ENCODE measurements around the gene NME7. TPM values are rescaled to one million over a fixed set of nuclear protein-coding genes. Genes with fewer than 3 reads are reported as not detected.

NME7 gene
- total RNA-seq, 4 donors from 2014 or later, result 14.1 to 42.6 (median 25.0) TPM

GRCh38 chr1:169309178-169310166 lies 58.1 kb downstream of the NME7 start:
- TF ChIP-seq CTCF (IDR thresholded peaks at IDR 0.05) (no peak), POLR2A (IDR thresholded peaks at IDR 0.05) (no peak)
- intact Hi-C loops (cut with DNase I; ENCODE audit: low total_unique reads), result no loop called here
- no peak overlapping the region for H3K27ac ChIP-seq

GRCh38 chr1:169308313-169309039 lies 59.1 kb downstream of the NME7 start:
- intact Hi-C loops (cut with DNase I; ENCODE audit: low total_unique reads), result no loop called here
- DNase-seq, result no peak
- Histone ChIP-seq H3K27ac (no peak overlapping the region), H3K27me3 (no peaks in the 10 kb centered on the region), H3K4me1 (no peaks in the 10 kb centered on the region), H3K4me3 (no peak overlapping the region), H3K9me3 (no peaks in the 10 kb centered on the region), H3K36me3 (no peaks in the 10 kb centered on the region)
- no peak for TF ChIP-seq POLR2A (IDR thresholded peaks at IDR 0.05)

More at GRCh38 chr1:169309178-169310166, 58.1 kb downstream of the NME7 start:
- Histone ChIP-seq H3K36me3 (no peaks in the 10 kb centered on the region), H3K4me1 (no peaks in the 10 kb centered on the region), H3K4me3 (no peak overlapping the region), H3K27me3 (no peaks in the 10 kb centered on the region), H3K9me3 (no peaks in the 10 kb centered on the region)
- no peak for DNase-seq

DNA sequence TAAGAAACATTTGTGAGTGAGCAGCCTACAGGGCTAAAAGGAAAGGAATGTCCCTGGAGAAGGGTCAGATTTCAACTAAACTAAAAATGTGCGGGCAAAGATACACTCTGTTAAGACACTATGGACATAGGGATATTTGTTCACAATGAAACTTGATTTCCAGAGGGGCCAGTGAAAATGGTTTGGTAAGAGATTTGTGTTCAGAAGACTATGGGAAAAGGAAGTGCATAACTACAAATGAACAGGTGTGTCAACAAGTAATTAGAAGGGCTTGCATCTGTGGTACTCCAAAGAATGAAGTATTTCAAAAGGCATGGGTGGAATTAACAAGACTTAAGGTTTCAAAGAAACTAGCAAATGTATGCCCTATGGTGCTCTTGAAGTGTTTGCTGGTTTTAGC lies 60.4 kb downstream of the NME7 start:
- no peaks in the 10 kb centered on the region for H3K36me3 ChIP-seq
- TF ChIP-seq CTCF (IDR thresholded peaks at IDR 0.05) (no peak), POLR2A (IDR thresholded peaks at IDR 0.05) (no peak)
- no peak for DNase-seq
- H3K4me1 ChIP-seq, result no peaks in the 10 kb centered on the region
- H3K27me3 ChIP-seq, result no peaks in the 10 kb centered on the region
- H3K9me3 ChIP-seq, result no peaks in the 10 kb centered on the region
- intact Hi-C loops (cut with DNase I; ENCODE audit: low total_unique reads), result no loop called here
- H3K27ac ChIP-seq, result no peak overlapping the region
- no peak overlapping the region for H3K4me3 ChIP-seq

DNA sequence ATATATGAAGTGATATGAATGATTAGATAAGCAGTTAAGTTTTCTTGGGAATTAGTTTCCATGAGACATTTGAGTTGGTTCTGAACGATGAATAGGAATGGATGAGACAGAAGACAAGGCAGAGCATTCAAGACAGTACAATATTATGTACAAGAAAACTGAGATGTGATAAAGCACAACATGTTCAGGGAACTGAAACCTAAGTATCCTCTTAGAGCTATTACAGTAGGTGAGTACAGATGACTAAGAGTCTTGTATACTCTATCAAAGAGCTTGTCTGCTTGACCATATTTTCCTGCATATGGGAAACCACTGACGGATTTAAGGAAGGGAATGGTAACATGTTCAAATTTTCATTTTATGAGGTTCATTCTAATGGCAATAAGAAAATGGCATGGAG lies 61.6 kb downstream of the NME7 start:
- no peak for DNase-seq
- H3K9me3 ChIP-seq, result no peaks in the 10 kb centered on the region
- H3K4me1 ChIP-seq, result no peaks in the 10 kb centered on the region
- H3K36me3 ChIP-seq, result no peaks in the 10 kb centered on the region
- no peak for TF ChIP-seq POLR2A (IDR thresholded peaks at IDR 0.05)
- TF ChIP-seq CTCF (IDR thresholded peaks at IDR 0.05), result no peak
- no peak overlapping the region for H3K27ac ChIP-seq
- H3K4me3 ChIP-seq, result no peak overlapping the region
- intact Hi-C loops (cut with DNase I; ENCODE audit: low total_unique reads), result no loop called here
- no peaks in the 10 kb centered on the region for H3K27me3 ChIP-seq

DNA sequence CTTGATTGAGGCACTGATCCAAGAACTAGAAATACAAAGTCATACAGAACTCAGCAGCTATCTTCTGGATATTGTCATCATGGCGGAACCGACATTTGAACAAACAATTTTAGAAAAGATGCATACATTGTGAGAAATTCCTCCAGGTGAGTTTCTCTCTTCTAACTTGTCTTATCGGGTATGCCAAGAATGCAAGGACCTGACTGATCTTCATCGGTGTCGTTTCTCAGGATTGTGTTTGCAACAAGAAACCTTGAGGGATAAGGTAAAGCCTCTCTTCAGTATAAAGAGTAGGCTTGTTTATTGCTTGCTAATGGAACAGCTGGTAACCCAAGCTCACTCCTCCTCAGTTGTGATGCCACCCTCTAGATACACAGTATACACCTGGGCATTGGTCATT lies 62.2 kb downstream of the NME7 start:
- Histone ChIP-seq H3K4me3 (no peak overlapping the region), H3K27me3 (no peaks in the 10 kb centered on the region), H3K4me1 (no peaks in the 10 kb centered on the region), H3K9me3 (no peaks in the 10 kb centered on the region), H3K36me3 (no peaks in the 10 kb centered on the region), H3K27ac (no peak overlapping the region)
- TF ChIP-seq POLR2A (IDR thresholded peaks at IDR 0.05) (no peak), CTCF (IDR thresholded peaks at IDR 0.05) (no peak)
- DNase-seq, result no peak
- intact Hi-C loops (cut with DNase I; ENCODE audit: low total_unique reads), result no loop called here
